Activated CD8-positive, alpha-beta memory T cell treated with anti-CD3 and anti-CD28 coated beads for 24 hours (primary cell): ENCODE results near the gene APMAP.

Source experiments
- DNase-seq: peaks from one replicate; pipeline ENCODE4 v3.0.0-alpha.2; 2020

The APMAP gene

GRCh38 chr20:25024171-25024570, 31.6 kb upstream of the APMAP start:
- DNase-seq: no peak

- no peak for DNase-seq
These were observed 30.8 kb upstream of the APMAP start for GRCh38 chr20:25023356-25023755.

GRCh38 chr20:25022680-25023079, 30.1 kb upstream of the APMAP start:
- no peak for DNase-seq

- no peak for DNase-seq
These were observed 28.8 kb upstream of the APMAP start for GRCh38 chr20:25021336-25021735.

GRCh38 chr20:25020901-25021301, 28.4 kb upstream of the APMAP start:
- no peak for DNase-seq

- no peak for DNase-seq
These were observed 27.8 kb upstream of the APMAP start for GRCh38 chr20:25020345-25020744.

- DNase-seq: no peak
These were observed 27.0 kb upstream of the APMAP start for GRCh38 chr20:25019381-25020155.

- no peak for DNase-seq
These were observed 26.3 kb upstream of the APMAP start for GRCh38 chr20:25018841-25019240.

GRCh38 chr20:25018425-25018824, 25.9 kb upstream of the APMAP start:
- DNase-seq: no peak

GRCh38 chr20:25017257-25017803, 24.8 kb upstream of the APMAP start:
- DNase-seq: no peak

- no peak for DNase-seq
These were observed 23.9 kb upstream of the APMAP start for GRCh38 chr20:25016471-25016870.

GRCh38 chr20:25015986-25016385, 23.4 kb upstream of the APMAP start:
- DNase-seq: no peak

- no peak for DNase-seq
These were observed 22.3 kb upstream of the APMAP start for GRCh38 chr20:25014816-25015215.

- no peak for DNase-seq
These were observed 21.2 kb upstream of the APMAP start for GRCh38 chr20:25013478-25014380.

GRCh38 chr20:25012616-25013189, 20.2 kb upstream of the APMAP start:
- no peak for DNase-seq

- no peak for DNase-seq
These were observed 19.3 kb upstream of the APMAP start for GRCh38 chr20:25011831-25012241.

GRCh38 chr20:25011261-25011660, 18.7 kb upstream of the APMAP start:
- DNase-seq: no peak

GRCh38 chr20:25009218-25010145, 16.9 kb upstream of the APMAP start:
- DNase-seq: peak; percentile 15

- peak; percentile 38 for DNase-seq
These were observed 16.1 kb upstream of the APMAP start for GRCh38 chr20:25008388-25009217.

GRCh38 chr20:25007491-25008305, 15.1 kb upstream of the APMAP start:
- DNase-seq: peak; percentile 50
